GM21360 (cell line): ENCODE results near the gene MAPK12.
"Not testable (repeated sequence)": the region's sequence is repeated elsewhere in the genome, so short reads cannot be mapped to it uniquely, and the experiment has no call there.

Experiments
- ATAC-seq: cut with Tn5 transposase; IDR thresholded peaks from one replicate; pipeline ENCODE4 v1.9.1; 2021; ENCODE audit warnings: mild to moderate bottlenecking, moderate library complexity; ENCODE audit not compliant: unreplicated experiment

MAPK12 gene

GRCh38 chr22:50217543-50218152 lies 43.8 kb downstream of the MAPK12 start:
- ATAC-seq = no peak

- no peak for ATAC-seq
These were observed 44.6 kb downstream of the MAPK12 start for GRCh38 chr22:50216684-50217520.

- ATAC-seq = no peak
These were observed 45.3 kb downstream of the MAPK12 start for GRCh38 chr22:50216055-50216683.

GRCh38 chr22:50215297-50216054 lies 46.0 kb downstream of the MAPK12 start:
- ATAC-seq = no peak

- ATAC-seq = no peak
These were observed 48.2 kb downstream of the MAPK12 start for GRCh38 chr22:50213263-50213662.

- no peak for ATAC-seq
These were observed 50.3 kb downstream of the MAPK12 start for GRCh38 chr22:50211147-50211546.

- no peak for ATAC-seq
These were observed 50.9 kb downstream of the MAPK12 start for GRCh38 chr22:50210378-50211139.

- no peak for ATAC-seq
These were observed 51.6 kb downstream of the MAPK12 start for GRCh38 chr22:50209893-50210292.

- ATAC-seq = no peak
These were observed 52.3 kb downstream of the MAPK12 start for GRCh38 chr22:50208939-50209892.

GRCh38 chr22:50208430-50208938 lies 53.0 kb downstream of the MAPK12 start:
- ATAC-seq = no peak

GRCh38 chr22:50207383-50208140 lies 53.9 kb downstream of the MAPK12 start:
- no peak for ATAC-seq

- ATAC-seq = no peak
These were observed 54.9 kb downstream of the MAPK12 start for GRCh38 chr22:50206599-50206998.

- no peak for ATAC-seq
These were observed 55.5 kb downstream of the MAPK12 start for GRCh38 chr22:50205781-50206569.

GRCh38 chr22:50204998-50205397 lies 56.5 kb downstream of the MAPK12 start:
- not testable (repeated sequence) for ATAC-seq

- ATAC-seq = no peak
These were observed 56.9 kb downstream of the MAPK12 start for GRCh38 chr22:50204571-50204970.

GRCh38 chr22:50203288-50203687 lies 58.2 kb downstream of the MAPK12 start:
- ATAC-seq = no peak
